Regular cardiac myocyte (primary cell): ENCODE data around the gene CEL. TPM values are rescaled to one million over a fixed set of nuclear protein-coding genes. Genes with fewer than 3 reads are reported as not detected.

Experiments
- total RNA-seq: library from RNA; depleted of rRNA; stranded (reverse); fragments of >200 nt; gene quantifications from 2 replicates; pipeline ENCODE4 v1.2.3, GENCODE V29; 2014

Gene CEL
- under 0.01 and 0.28 TPM in 2 replicates for total RNA-seq

GRCh38 chr9:133061764-133062145, at the start of gene CEL:
TSS of gene CEL (plus strand) at chr9:133061981. CDS start at chr9:133062003, 22 bp downstream.

GRCh38 chr9:133030317-133031129, 31.3 kb upstream of the CEL start, which contains the start of gene GTF3C5:
TSS of gene GTF3C5 (plus strand) at chr9:133030997. CDS start at chr9:133031012, 15 bp downstream.

Other genes with a start within 250 kb of the CEL start
- gene AK8, start 183.7 kb upstream of the CEL start, total RNA-seq, result under 0.01 and 0.19 TPM in 2 replicates
- 2.8 and 3.5 TPM in 2 replicates for gene SPACA9, start 183.1 kb upstream of the CEL start, total RNA-seq
- 26.5 and 34.1 TPM in 2 replicates for gene TSC1, start 117.4 kb upstream of the CEL start, total RNA-seq
- not detected in 2 replicates for gene GFI1B, start 83.3 kb upstream of the CEL start, total RNA-seq
- gene GTF3C5, start 31.0 kb upstream of the CEL start, total RNA-seq, result 31.3 and 38.2 TPM in 2 replicates
- gene RALGDS, start 59.3 kb downstream of the CEL start, total RNA-seq, result 23.4 and 38.5 TPM in 2 replicates
- 3.3 and 4.5 TPM in 2 replicates for gene GBGT1, start 101.9 kb downstream of the CEL start, total RNA-seq
- not detected in 2 replicates for gene OBP2B, start 147.3 kb downstream of the CEL start, total RNA-seq
- gene ABO, start 213.2 kb downstream of the CEL start, total RNA-seq, result not detected in 2 replicates